Gastroesophageal sphincter (tissue), 4 donors: Measurements from ENCODE around the gene FAM20A. TPM values are rescaled to one million over a fixed set of nuclear protein-coding genes. Genes with fewer than 3 reads are reported as not detected.

Source experiments
- ATAC-seq: fragments of 150-250 bp; one replicate; pipeline ENCODE4 v1.9.1; 2016; ENCODE audit warnings: mild to moderate bottlenecking, moderate library complexity
- H3K27ac ChIP-seq, 4 donors: fragments of 200-600 bp; sonication (generic) in 3 of 4; 1 replicate in 3 of 4; 2 replicates in 1 of 4; pipeline ENCODE4 v1.5.1; 2016 to 2019
- H3K27me3 ChIP-seq: fragments of 200-600 bp; sonication (generic); one replicate; pipeline ENCODE4 v1.5.1; 2019
- H3K36me3 ChIP-seq, 2 donors: fragments of 200-600 bp; sonication (generic); one replicate each; pipeline ENCODE4 v1.5.1; 2019; ENCODE audit warnings: control low read depth in 1 of 2
- H3K4me1 ChIP-seq, 3 donors: fragments of 200-600 bp; sonication (generic); 1 replicate in 2 of 3; 2 replicates in 1 of 3; pipeline ENCODE4 v1.5.1; 2016 to 2019; ENCODE audit warnings: control low read depth in 2 of 3
- H3K4me3 ChIP-seq, 2 donors: fragments of 200-600 bp; sonication (generic); one replicate each; pipeline ENCODE4 v1.5.1; 2019; ENCODE audit warnings: mild to moderate bottlenecking in 1 of 2, moderate library complexity in 1 of 2
- H3K9me3 ChIP-seq, 3 donors: fragments of 200-600 bp; sonication (generic); one replicate each; pipeline ENCODE4 v1.5.1; 2017 to 2019; ENCODE audit warnings: control low read depth in 2 of 3
- CTCF ChIP-seq, 4 experiments: fragments of 200-600 bp in 2 of 4; fragments of 450-650 bp in 2 of 4; sonication (generic) in 1 of 4; IDR thresholded peaks; one replicate each; pipeline ENCODE4 v1.5.1; 2017 to 2019; ENCODE audit warnings: antibody characterized with exemption in 4 of 4, mild to moderate bottlenecking in 2 of 4, moderate library complexity in 2 of 4
- EP300 ChIP-seq: sonication (generic); formaldehyde crosslinking; IDR thresholded peaks from one replicate; pipeline ENCODE4 v1.6.1; 2017; ENCODE audit warnings: antibody characterized with exemption, mild to moderate bottlenecking
- POLR2A ChIP-seq, 2 donors: fragments of 450-650 bp; IDR thresholded peaks; one replicate each; pipeline ENCODE4 v1.6.1; 2017; ENCODE audit warnings: antibody characterized with exemption in 2 of 2, mild to moderate bottlenecking in 2 of 2, moderate library complexity in 1 of 2
- POLR2AphosphoS5 ChIP-seq: sonication (generic); formaldehyde crosslinking; IDR thresholded peaks from one replicate; pipeline ENCODE4 v1.6.1; 2017; ENCODE audit warnings: antibody characterized with exemption
- WGBS, 2 donors: methylation state at CpG; one replicate each; pipeline ENCODE4 v1.1.5; 2018; ENCODE audit warnings: low coverage in 1 of 2; 5-methylcytosine and 5-hydroxymethylcytosine counted together
- total RNA-seq, 4 donors: library from RNA; depleted of rRNA; stranded (reverse); fragments of >200 nt; gene quantifications; one replicate each; pipeline ENCODE4 v1.1.0, GENCODE V29; 2016

The FAM20A gene
- total RNA-seq, 4 donors from 2014 or later: 1.4 to 13.7 (median 2.9) TPM

- Histone ChIP-seq H3K9me3 (no peaks in the 10 kb centered on the region), H3K27me3 (no peaks in the 10 kb centered on the region), H3K4me3 (no peak overlapping the region), H3K27ac (no peak overlapping the region), H3K4me1 (peaks cover 0 to 10% (median 0%) of the 10 kb centered on the region in 3 donors), H3K36me3 (peaks cover 0 to 41% of the 10 kb centered on the region in 2 donors)
- WGBS, 2 donors: 87 to 100% methylated on average over 1 to 3 of the region's 13 CpGs
- no peak for TF ChIP-seq CTCF (IDR thresholded peaks at IDR 0.05)
- TF ChIP-seq POLR2AphosphoS5: no peak
- TF ChIP-seq EP300: no peak
- no peak for TF ChIP-seq POLR2A (IDR thresholded peaks at IDR 0.05)
- no peak for ATAC-seq
Observed at GRCh38 chr17:68542698-68543463, 58.3 kb downstream of the FAM20A start.

- H3K9me3 ChIP-seq: no peaks in the 10 kb centered on the region
- no peaks in the 10 kb centered on the region for H3K27me3 ChIP-seq
- H3K36me3 ChIP-seq: peaks cover 0 to 51% of the 10 kb centered on the region in 2 donors
- whole genome bisulfite sequencing, 2 donors: 90% methylated on average over 6 of the region's 6 CpGs; no CpG with 5 or more reads in 1 of the 2 donors
- H3K4me1 ChIP-seq: peaks cover 0 to 10% (median 0%) of the 10 kb centered on the region in 3 donors
- H3K4me3 ChIP-seq: no peak overlapping the region
- ATAC-seq: no peak
- no peak overlapping the region for H3K27ac ChIP-seq
- TF ChIP-seq CTCF (IDR thresholded peaks at IDR 0.05) (no peak), EP300 (no peak), POLR2A (IDR thresholded peaks at IDR 0.05) (no peak), POLR2AphosphoS5 (no peak)
Observed at GRCh38 chr17:68541816-68542215, 59.4 kb downstream of the FAM20A start.

GRCh38 chr17:68540981-68541380, 60.2 kb downstream of the FAM20A start:
- Histone ChIP-seq H3K27ac (peak overlapping the region in 1 of 4 donors; percentile 15), H3K9me3 (no peaks in the 10 kb centered on the region), H3K36me3 (peaks cover 0 to 60% of the 10 kb centered on the region in 2 donors), H3K27me3 (no peaks in the 10 kb centered on the region), H3K4me3 (no peak overlapping the region), H3K4me1 (peaks cover 0 to 10% (median 0%) of the 10 kb centered on the region in 3 donors)
- TF ChIP-seq POLR2A (IDR thresholded peaks at IDR 0.05) (no peak), POLR2AphosphoS5 (no peak), EP300 (no peak), CTCF (IDR thresholded peaks at IDR 0.05) (no peak)
- WGBS, 2 donors: 92 to 93% methylated on average over 6 of the region's 8 CpGs
- no peak for ATAC-seq

GRCh38 chr17:68539548-68540467, 61.4 kb downstream of the FAM20A start:
- TF ChIP-seq POLR2A (IDR thresholded peaks at IDR 0.05): no peak
- TF ChIP-seq EP300: no peak
- TF ChIP-seq CTCF (IDR thresholded peaks at IDR 0.05): no peak
- TF ChIP-seq POLR2AphosphoS5: no peak
- no peak overlapping the region for H3K4me3 ChIP-seq
- 59 to 63% methylated on average over 9 to 14 of the region's 20 CpGs for WGBS, 2 donors
- H3K36me3 ChIP-seq: peaks cover 0 to 71% of the 10 kb centered on the region in 2 donors
- H3K27ac ChIP-seq: no peak overlapping the region
- H3K9me3 ChIP-seq: no peaks in the 10 kb centered on the region
- no peak for ATAC-seq
- peaks cover 0 to 8% (median 0%) of the 10 kb centered on the region in 3 donors for H3K4me1 ChIP-seq
- no peaks in the 10 kb centered on the region for H3K27me3 ChIP-seq
